ENCODE data around the gene RBMS1. TPM values are rescaled to one million over a fixed set of nuclear protein-coding genes. Genes with fewer than 3 reads are reported as not detected.

Gene RBMS1
- total and polyA plus RNA-seq, 2 experiments from 2014 or later = 55.5 to 94.8 TPM

- TF ChIP-seq ZNF462 (CRISPR knock-in tag; IDR thresholded peaks at IDR 0.05) = no peak
- no peak for TF ChIP-seq NANOG (IDR thresholded peaks at IDR 0.05; ENCODE audit: borderline replicate concordance)
- no peak for TF ChIP-seq CREB1 (CRISPR knock-in tag; IDR thresholded peaks at IDR 0.05; ENCODE audit: low read depth)
- TF ChIP-seq, protein P1, sequence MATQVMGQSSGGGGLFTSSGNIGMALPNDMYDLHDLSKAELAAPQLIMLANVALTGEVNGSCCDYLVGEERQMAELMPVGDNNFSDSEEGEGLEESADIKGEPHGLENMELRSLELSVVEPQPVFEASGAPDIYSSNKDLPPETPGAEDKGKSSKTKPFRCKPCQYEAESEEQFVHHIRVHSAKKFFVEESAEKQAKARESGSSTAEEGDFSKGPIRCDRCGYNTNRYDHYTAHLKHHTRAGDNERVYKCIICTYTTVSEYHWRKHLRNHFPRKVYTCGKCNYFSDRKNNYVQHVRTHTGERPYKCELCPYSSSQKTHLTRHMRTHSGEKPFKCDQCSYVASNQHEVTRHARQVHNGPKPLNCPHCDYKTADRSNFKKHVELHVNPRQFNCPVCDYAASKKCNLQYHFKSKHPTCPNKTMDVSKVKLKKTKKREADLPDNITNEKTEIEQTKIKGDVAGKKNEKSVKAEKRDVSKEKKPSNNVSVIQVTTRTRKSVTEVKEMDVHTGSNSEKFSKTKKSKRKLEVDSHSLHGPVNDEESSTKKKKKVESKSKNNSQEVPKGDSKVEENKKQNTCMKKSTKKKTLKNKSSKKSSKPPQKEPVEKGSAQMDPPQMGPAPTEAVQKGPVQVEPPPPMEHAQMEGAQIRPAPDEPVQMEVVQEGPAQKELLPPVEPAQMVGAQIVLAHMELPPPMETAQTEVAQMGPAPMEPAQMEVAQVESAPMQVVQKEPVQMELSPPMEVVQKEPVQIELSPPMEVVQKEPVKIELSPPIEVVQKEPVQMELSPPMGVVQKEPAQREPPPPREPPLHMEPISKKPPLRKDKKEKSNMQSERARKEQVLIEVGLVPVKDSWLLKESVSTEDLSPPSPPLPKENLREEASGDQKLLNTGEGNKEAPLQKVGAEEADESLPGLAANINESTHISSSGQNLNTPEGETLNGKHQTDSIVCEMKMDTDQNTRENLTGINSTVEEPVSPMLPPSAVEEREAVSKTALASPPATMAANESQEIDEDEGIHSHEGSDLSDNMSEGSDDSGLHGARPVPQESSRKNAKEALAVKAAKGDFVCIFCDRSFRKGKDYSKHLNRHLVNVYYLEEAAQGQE (IDR thresholded peaks at IDR 0.05; ENCODE audit: unreplicated experiment) = no peak
- TF ChIP-seq POLR2AphosphoS5 (IDR thresholded peaks at IDR 0.05; ENCODE audit: low read depth) = no peak
- no peak for TF ChIP-seq EZH2 (IDR thresholded peaks at IDR 0.05; ENCODE audit: low read depth, unreplicated experiment)
Observed at GRCh38 chr2:160295519-160296207, 197.9 kb downstream of the RBMS1 start (continued).

Data from GM23338 (cell line).